Activated CD4-positive, alpha-beta T cell treated with anti-CD3 and anti-CD28 coated beads, Interleukin-2, amount 50 U/mL, for 4 hours (primary cell): Measurements from ENCODE around the gene PKIB.
"Not testable (repeated sequence)": the region's sequence is repeated elsewhere in the genome, so short reads cannot be mapped to it uniquely, and the experiment has no call there.

Experiments used
- DNase-seq, 2 experiments: peaks; one replicate each; pipeline ENCODE4 v3.0.0-alpha.2; 2020

The PKIB gene

GRCh38 chr6:122712448-122713137 lies 102.4 kb downstream of the PKIB start:
- DNase-seq: no peak

- no peak for DNase-seq
Measured at GRCh38 chr6:122713138-122713537, 102.9 kb downstream of the PKIB start.

GRCh38 chr6:122714059-122714458 lies 103.9 kb downstream of the PKIB start:
- DNase-seq: no peak

DNA sequence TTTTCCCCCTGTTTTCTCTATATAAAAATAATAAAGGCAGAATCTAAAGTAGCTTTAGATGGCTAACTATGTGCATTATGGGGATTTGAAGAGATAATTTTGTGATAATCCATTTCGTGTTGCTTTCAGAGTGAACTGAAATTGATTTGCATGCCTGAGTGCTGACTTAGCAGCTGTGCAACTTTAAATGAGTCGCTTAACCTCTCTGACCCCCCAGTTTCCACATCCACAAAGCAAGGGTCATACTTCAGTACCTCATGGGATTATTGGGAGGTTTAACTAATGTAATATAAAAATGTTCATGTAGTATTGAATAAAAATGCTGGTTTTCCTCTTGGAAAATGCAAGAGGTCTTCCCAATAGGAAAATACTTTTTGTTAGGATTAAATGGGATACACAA lies 105.5 kb downstream of the PKIB start:
- no peak for DNase-seq

DNA sequence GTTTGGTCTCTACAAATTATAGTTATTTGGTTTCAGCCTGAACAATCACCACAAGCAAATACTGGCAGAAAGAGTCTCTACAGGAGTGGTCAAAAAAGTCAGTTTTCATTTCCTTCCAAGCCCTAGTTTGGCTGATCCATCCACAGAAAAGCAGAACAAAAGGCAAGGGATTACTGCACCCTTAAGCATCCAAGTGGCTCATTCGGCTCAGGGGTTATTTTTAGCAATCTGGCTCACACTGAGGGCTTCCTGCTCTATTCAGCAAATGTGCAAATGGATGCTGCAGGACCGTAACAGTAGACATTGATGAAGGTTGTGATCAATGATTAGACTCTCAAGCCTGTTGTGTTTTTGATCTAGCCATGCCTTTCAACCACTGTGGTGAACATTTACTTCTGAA lies 107.1 kb downstream of the PKIB start:
- DNase-seq: no peak

DNA sequence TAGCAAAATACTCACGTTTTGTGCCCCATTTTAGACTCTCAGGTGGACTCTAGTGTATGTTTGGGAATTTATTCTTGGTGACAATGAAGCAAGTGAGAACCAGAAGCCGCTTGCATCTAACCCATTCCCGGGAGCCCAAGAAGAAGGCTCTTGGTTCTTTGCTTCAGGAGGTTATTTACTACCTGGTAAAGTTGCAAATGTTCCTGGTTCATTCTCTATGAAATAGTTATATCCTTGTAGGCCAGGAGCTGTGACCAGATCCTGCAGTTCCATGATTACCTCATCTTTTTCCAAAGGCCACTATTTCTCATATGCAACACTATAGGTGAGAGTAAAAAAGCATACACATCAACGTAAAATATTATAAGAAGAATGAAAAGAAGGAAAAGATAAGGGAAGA lies 108.4 kb downstream of the PKIB start:
- no peak for DNase-seq

DNA sequence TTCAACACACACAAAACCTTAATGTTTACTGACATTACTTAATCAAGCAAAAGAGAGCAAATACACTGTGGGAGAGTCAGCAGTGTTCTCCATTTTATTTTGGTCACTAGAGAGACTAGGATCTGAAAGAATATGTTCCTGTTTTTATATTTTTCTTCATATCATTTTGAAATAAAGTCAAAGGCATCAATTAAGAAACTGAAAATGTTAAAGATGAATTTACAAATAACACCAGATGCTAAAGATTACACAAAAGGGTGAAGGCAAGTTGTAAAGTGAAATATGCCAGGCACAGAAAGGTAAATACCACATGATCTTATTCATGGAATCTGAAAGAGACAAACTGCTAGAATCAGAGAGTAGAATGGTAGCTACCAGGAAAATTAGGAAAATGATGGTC lies 109.0 kb downstream of the PKIB start:
- no peak for DNase-seq

DNA sequence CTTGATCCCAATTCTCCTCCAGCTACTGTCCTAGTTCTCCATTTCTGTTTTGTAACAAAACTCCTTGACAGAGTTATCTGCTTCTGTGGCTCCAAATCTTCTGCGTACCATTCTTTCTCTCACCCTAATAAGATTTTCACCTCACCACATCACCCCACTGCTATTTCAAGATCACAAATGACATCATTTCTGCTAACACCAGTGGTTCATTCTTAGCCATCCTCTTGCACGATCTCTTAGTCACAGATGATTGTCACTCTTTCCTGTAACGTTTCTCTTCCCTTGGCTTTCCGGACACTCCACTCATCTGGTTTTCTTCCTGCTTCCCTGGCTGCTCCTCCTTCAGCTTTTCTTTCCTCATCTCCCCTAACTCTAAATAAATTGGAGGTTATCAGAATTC lies 112.5 kb downstream of the PKIB start:
- DNase-seq: no peak

- no peak for DNase-seq
Measured at GRCh38 chr6:122726649-122727048, 116.4 kb downstream of the PKIB start.

GRCh38 chr6:122727244-122727643 lies 117.0 kb downstream of the PKIB start:
- DNase-seq: no peak

DNA sequence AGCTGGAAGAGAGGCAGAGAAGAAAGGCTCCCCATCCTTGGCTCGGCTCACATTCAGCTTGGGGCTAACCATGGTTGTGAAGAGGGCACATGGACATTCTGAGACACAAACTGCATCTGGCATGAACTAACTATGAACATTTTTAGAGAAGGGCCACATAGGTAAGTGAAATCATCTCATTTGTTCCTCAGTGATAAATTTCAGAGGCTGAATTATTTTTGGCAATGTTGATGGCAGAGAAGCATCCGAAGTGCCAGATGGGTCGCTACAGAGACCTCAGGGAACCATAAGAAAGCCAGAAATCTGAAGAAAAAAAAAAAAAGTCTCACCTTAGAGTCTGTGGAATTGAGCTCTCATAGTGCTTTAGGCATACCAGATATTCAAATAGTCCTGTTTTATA lies 120.1 kb downstream of the PKIB start:
- no peak for DNase-seq

DNA sequence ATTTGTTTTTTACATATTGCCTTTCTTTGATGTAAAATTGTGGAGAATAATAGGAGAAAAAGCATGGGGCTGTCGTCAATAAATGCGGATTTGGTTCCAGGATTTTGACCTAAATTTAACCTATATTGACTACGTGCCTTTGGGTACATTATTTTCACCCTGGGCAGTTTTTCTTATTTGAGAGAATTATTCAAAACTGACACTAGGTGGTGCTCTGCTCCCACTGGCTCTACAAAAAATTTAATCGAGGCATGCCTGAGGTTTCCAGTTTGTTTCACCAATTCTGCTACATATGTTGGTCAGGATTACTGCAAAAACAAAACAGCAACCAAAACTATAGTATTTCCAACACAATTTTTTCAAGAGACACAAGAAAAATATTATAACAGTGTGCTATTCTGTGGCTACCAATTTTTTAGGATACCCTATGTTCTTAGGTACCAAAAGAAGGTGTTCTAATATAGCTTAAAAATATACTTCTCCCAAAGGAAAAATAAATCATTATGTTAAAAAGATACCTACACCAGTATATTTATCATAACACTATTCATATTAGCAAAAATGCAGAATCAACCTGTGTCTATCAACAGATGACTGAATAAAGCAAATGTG lies 120.7 kb downstream of the PKIB start:
- DNase-seq: no peak

GRCh38 chr6:122733259-122733658 lies 123.1 kb downstream of the PKIB start:
- no peak for DNase-seq

DNA sequence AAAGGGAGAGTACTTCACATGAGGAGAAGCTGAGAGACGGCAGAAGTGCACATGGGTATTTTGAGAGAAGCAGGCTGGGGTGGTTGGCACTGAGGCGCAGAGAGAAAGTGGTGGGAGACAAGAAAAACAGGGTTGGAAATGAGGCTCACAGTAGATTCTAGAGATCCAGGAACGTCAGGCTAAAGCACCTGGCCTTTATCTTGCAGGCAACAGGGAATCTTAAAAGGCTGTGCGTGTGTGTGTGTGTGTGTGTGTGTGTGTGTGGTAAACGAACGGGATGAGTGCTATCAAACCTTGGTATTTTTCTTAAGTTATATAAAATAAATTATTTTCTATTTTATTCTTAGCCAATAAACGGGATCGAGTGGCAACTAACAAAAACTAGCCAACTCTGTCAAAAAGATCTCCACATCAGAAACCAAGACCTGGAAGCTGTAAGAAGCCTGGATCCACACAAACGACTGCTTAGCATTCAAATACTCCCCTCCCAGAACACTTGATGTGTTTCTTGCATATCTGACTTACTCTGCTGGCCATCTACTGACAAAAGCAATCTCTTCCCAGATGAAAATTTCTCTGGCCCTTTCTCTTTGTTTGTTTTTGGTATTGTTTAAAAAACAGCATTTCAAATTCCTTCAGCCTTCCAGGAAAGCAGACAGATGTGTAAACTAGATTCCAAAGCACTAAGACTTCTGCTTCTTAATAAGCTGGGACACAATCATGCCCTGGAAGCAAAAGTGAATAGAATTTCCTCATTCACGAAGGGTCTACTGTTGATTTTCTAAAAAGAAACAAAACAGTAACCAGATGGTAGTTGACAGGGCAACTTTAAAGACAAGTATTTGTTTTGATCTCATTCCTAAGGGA lies 124.6 kb downstream of the PKIB start:
- DNase-seq: no peak

DNA sequence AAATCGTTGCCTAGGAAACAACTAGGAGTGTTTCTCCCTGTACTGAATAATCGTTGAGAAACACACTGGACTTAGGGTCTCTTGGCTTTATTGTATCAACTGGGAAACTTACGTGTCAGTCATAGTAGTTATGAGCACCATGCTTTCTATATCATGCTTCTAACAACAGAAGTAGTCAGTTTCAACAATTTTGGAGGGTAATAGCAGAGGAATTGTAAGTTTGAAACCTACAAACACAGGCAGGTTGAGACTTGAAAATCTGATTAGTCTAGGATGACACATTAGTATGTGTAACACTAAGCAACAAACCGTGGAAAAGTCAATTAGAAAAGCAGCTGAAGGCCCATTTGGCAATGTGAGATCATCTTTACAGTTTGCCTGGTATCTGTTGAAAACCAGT lies 125.4 kb downstream of the PKIB start:
- no peak for DNase-seq

- no peak for DNase-seq
Measured at GRCh38 chr6:122736163-122736562, 126.0 kb downstream of the PKIB start.

- DNase-seq: no peak
Measured at GRCh38 chr6:122736616-122737015, 126.4 kb downstream of the PKIB start.

DNA sequence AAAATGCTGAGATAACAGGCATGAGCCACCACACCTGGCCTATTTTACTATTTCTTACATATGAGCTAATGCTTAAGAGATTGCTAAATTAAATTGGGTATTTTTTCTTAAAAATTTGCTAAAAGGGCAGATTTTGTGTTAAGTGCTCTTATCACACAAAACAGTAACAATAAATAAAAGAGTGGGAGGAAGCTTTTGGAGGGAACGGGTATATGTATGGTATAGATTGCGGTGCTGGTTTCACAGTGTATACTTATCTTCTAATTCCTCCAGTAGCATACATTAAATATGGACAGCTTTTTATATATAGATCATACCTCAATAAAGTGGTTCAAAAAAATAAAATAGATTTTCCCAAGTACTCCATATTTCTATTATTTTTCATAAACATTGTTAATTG lies 129.9 kb downstream of the PKIB start:
- DNase-seq: no peak

DNA sequence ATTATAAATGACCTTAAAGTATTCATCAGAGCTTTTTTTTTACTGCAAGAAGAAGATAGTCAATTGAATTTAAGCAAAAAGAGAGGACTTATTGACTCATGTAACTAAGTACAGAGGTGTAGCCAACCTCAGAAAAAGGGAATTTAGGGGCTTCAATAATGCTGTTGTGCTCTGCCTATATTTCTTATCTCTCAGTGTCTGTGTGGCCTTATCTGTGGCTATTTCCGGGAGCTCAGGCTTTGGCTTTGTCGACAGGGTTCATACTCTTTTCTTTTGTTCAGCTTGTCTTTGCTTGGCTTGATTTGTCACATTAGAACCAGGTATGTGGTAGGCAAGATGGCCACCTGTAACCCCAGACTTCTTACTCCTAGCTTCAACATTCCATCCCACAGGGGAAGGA lies 130.7 kb downstream of the PKIB start:
- no peak for DNase-seq

- DNase-seq: not testable (repeated sequence)
Measured at GRCh38 chr6:122744247-122744646, 134.0 kb downstream of the PKIB start.

DNA sequence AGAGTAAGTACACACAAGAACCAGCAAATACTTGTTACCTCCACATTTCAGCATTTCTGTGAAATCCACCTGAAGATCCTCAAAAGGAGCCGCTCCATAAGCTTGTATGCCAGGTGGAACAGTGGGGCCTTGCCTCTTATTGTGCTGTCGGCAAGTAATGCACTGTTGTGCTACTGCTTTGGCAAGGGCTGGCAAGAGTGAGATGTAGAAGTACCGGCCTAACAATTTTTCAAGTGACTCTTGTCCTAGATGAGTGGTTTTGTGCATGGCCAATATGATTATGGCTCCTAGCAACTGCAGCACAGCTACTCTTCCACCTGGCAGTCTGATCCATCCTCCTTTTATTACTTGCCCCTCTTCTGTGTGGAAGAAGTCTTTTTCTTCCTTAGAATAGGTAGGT lies 134.7 kb downstream of the PKIB start:
- not testable (repeated sequence) for DNase-seq

GRCh38 chr6:122746688-122747087 lies 136.5 kb downstream of the PKIB start:
- DNase-seq: no peak

GRCh38 chr6:122747573-122747972 lies 137.4 kb downstream of the PKIB start:
- no peak for DNase-seq

DNA sequence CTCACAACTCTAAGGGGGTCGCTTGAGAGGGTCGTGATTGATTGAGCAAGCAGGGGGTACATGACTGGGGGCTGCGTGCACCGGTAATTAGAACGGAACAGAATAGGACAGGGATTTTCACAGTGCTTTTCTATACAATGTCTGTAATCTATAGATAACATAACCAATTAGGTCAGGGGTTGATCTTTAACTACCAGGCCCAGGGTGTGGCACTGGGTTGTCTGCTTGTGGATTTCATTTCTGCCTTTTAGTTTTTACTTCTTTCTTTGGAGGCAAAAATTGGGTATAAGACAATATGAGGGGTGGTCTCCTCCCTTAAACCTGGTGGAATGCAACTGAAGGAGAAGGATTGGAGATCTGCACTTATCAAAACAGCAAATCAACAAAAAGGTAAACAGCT lies 138.7 kb downstream of the PKIB start:
- not testable (repeated sequence) for DNase-seq
